ENCODE results near the gene RHOH.
"Not testable (repeated sequence)": the region's sequence is repeated elsewhere in the genome, so short reads cannot be mapped to it uniquely, and the experiment has no call there.

Gene RHOH

GRCh38 chr4:40256817-40257216 is 60.0 kb downstream of the RHOH start:
- no peak for DNase-seq (ENCODE audit: extremely low read depth in 1 of 2, low read depth in 1 of 2)

DNA sequence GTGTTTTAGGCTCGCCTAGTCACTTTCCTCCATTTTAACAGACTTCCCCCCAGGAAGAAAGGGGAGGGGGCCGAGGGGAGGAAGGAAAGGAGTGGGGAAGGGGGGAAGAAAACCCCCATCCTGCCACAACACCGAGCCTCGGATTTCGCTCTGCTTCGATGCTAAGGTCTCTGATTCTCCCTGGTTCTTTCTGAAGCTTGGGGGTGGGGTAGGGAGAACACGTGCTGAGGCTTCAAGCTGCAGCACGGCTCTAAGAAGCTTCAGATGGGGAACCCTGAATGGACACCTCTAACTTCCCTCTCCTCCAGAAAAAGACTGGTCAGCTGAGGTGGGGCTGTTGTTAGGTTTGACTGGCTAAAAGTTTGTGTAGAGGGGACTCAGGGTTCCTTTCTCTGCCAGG is 61.8 kb downstream of the RHOH start:
- DNase-seq (ENCODE audit: extremely low read depth in 1 of 2, low read depth in 1 of 2), result no peak

DNA sequence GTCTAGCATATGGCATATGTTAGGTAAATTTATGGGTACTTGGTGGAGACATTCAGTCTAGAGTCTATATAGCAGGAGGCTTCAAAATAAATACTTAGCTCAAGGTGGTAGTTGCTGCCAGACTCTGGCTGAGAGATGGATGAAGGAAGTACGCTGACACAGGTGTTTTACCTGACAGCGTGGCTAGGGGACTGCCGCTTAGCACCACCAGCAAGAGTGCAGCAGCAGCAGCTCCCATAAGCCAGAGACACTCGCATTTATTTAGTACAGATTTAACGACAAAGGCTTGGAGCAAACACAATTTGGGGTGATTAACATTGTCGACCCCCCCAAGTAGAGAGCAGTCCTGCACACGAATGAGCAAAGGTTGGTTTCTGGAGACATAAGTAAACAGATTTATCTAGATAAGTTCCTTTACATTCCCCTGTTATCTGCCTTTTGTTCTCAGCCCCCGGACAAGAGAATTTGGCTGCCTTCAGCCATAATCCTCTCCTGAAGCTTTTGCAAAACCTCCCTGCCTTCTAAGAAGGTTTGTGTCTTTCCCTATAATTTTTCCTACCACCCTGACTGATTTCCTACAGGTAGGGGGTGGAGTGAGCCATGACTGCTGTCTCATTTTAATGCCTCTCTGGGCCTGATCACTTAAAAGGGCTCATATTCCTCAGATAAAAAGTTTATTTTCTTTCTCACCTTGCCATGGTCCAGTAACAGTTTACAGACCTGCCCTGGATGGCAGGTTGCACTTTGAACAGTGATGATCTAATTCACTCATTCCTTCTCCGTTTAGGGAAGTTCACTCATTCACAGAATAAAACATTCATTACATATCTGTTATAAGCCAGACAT is 64.6 kb downstream of the RHOH start:
- no peak for DNase-seq (ENCODE audit: extremely low read depth in 1 of 2, low read depth in 1 of 2)

DNA sequence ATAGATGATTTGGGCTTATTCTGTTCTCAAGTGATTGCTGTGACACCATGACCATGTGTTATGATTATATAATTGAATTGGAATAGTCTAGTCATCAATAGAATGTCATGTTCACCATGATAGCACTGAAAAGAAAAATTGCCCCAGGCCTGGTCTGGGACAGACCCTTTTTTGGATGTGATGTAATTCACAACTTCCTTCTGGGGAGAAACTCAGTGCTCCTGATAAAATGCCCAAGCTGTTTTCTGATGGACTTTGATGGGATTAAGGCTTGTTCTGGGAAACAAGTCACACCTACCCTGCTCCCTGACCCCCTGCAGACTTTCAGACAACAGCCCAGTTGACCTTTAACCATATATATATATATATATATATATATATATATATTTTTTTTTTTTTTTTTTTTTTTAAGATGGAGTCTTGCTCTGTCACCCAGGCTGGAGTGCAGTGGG is 65.3 kb downstream of the RHOH start:
- no peak for DNase-seq (ENCODE audit: extremely low read depth in 1 of 2, low read depth in 1 of 2)

DNA sequence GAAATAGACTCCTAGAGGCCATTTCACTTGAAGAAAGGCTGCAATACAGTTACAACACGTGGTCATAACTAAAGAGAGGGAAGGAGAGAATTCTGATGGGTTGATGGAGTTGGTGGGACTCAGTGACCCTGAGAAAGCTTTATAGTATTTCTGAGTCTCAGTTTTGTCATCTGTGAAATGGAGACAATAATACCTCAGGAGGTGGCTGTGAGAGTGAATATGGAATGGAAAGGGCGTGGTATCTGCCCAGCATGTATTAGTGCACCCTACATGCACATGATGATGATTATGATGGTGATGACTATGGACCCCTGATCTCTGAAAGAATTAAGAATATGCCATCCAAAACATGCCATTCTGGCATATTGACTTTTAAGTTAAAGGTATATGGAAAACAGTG is 66.0 kb downstream of the RHOH start:
- DNase-seq (ENCODE audit: extremely low read depth in 1 of 2, low read depth in 1 of 2), result no peak

DNA sequence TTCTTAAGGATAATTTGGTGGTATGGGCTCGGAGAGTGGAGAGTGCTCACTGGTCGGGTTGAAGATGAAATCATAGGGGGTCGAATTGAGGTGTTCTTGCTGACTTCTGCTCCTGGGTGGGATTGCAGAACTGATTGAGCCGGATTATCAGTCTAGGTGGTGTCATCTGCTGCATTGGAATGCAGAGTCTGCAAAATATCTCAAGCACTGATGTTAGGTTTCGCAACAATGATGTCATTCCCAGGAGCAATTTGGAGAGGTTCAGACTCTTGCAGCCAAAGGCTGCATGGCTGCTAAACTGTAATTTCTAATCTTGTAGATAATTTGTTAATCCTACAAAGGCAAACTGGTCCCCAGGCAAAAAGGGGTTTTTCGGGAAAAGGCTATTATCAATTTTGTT is 67.7 kb downstream of the RHOH start:
- no peak for DNase-seq (ENCODE audit: extremely low read depth in 1 of 2, low read depth in 1 of 2)

- no peak for DNase-seq (ENCODE audit: extremely low read depth in 1 of 2, low read depth in 1 of 2)
Measured at GRCh38 chr4:40264995-40265909, 68.4 kb downstream of the RHOH start.

- no peak for DNase-seq (ENCODE audit: extremely low read depth in 1 of 2, low read depth in 1 of 2)
Measured at GRCh38 chr4:40265910-40266274, 69.1 kb downstream of the RHOH start.

- DNase-seq (ENCODE audit: extremely low read depth in 1 of 2, low read depth in 1 of 2), result no peak
Measured at GRCh38 chr4:40269133-40269532, 72.3 kb downstream of the RHOH start.

DNA sequence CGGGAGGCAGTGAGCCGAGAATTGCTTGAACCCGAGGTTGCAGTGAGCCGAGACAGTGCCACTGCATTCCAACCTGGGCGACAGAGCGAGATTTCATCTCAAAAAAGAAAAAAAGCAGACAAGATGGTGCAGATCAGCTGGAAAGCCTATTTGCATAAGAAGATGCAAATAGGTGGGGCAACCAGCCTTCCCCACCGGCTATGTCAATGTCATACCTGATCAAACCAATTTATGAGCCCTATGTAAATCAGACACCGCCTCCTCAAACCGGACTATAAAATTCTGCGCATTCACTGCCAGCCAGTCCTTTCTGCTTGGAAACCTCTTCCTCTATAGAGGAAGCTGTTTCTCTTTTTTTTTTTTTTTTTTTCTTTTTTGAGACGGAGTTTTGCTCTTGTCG is 73.8 kb downstream of the RHOH start:
- DNase-seq (ENCODE audit: extremely low read depth in 1 of 2, low read depth in 1 of 2), result no peak

DNA sequence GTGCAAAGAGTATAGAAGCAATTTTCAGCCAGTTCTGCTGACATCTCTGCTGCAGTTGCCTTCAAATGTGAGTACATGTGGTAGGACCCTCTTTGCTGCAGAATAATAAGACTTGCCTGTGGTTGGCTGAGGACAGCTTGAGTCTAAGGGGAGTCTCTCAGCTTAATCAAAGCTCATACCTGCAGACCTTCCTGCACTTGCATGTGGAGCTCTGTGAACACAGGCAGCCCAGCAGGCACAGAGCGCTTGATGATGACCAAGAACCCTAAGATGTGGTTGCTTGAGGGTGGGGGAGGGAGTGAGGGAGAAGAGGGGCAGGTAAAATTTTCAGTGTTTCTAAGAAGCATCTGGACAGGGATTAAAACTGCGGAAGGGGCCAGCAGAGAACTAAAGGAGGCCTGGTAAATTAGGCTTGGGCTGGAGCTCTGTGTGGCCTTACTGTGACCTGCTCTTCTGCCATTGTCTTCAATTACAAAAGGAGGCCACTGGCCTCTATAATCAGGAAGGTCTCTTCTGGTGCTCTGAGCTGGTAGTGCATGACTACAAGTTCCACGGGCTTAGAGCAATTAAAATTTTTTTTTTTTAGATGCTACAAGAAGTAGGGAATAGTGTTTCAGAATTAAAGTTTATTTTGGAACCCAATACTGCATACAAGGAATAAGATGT is 78.4 kb downstream of the RHOH start:
- DNase-seq (ENCODE audit: extremely low read depth in 1 of 2, low read depth in 1 of 2), result no peak

DNA sequence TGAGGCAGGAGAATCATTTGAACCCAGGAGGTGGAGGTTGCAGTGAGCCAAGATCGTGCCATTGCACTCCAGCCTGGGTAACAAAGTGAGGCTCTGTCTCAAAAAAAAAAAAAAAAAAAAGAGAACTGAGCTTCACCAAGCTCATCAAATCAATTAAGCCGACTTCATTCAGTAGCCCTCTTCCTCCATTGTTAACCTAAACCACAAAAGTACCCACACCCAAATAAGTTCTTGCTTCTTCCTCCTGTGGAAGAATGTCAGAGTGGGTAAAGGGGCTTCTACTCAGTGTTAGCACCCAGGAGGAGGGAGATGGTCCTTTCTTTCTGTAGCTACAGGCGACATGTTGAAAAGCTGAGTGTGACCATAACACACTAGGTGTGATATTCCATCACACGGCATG is 79.7 kb downstream of the RHOH start:
- DNase-seq (ENCODE audit: extremely low read depth in 1 of 2, low read depth in 1 of 2), result no peak

DNA sequence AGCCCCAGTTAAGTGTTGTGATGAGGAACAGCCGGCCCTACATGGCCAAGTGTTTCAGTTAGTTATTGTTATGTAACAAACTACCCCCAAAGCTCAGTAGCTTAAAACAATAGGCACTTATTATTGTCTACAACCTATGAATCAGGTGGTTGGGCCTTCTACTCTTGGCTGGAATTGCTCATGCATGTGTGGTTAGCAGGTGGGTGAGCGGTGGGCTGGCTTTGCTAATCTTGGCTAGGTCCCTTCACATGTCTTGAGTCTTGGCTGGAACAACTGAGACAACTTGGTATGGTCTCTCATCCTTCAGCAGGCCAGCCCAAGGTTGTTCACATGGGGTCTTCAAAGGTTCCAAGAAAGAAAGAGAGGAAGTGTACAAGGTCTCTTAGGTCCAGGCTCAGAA is 83.8 kb downstream of the RHOH start:
- DNase-seq (ENCODE audit: extremely low read depth in 1 of 2, low read depth in 1 of 2), result no peak

GRCh38 chr4:40281099-40281498 is 84.3 kb downstream of the RHOH start:
- no peak for DNase-seq (ENCODE audit: extremely low read depth in 1 of 2, low read depth in 1 of 2)

DNA sequence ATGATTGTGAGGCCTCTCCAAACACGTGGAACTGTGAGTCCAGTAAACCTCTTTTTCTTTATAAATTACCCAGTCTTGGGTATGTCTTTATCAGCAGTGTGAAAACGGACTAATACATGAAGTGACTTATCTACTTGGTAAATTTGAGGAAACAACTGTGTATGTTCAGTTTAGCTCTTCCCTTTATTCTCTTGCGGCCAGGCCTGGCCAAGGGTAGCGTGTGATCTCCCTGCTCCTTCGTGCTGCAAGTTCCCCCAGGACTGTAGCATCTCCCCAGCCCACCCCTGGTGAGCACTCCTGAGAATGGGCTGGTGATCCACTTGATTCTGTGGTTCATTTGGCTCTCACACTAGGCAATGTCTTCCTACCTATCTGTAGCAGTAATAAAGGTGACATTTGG is 85.1 kb downstream of the RHOH start:
- DNase-seq (ENCODE audit: extremely low read depth in 1 of 2, low read depth in 1 of 2), result no peak

DNA sequence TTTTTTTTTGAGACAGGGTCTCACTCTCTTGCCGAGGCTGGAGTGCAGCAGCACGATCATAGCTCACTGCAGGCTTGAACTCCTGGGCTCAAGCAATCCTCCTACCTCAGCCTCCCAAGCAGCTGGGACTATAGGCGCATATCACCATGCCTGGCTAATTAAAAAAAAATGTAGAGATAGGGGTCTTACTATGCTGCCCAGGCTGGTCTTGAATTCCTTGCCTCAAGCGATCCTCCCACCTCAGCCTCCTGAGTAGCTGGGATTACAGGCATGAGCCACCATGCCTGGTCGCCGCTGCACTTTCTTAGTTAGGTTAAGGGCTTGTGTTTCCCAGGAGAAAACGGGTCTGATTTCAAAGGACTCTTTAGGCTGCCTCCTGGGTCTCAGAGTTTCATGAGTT is 86.0 kb downstream of the RHOH start:
- DNase-seq (ENCODE audit: extremely low read depth in 1 of 2, low read depth in 1 of 2), result not testable (repeated sequence)

GRCh38 chr4:40283413-40283812 is 86.6 kb downstream of the RHOH start:
- DNase-seq (ENCODE audit: extremely low read depth in 1 of 2, low read depth in 1 of 2), result no peak

- peak; percentile 59 to 74 for DNase-seq (ENCODE audit: extremely low read depth in 1 of 2, low read depth in 1 of 2)
Measured at GRCh38 chr4:40283968-40284367, 87.1 kb downstream of the RHOH start.

GRCh38 chr4:40285692-40286091 is 88.9 kb downstream of the RHOH start:
- DNase-seq (ENCODE audit: extremely low read depth in 1 of 2, low read depth in 1 of 2), result no peak

GRCh38 chr4:40288566-40288965 is 91.7 kb downstream of the RHOH start:
- DNase-seq (ENCODE audit: extremely low read depth in 1 of 2, low read depth in 1 of 2), result no peak

GRCh38 chr4:40289366-40290188 is 92.7 kb downstream of the RHOH start:
- no peak for DNase-seq (ENCODE audit: extremely low read depth in 1 of 2, low read depth in 1 of 2)
